ENCODE data around the gene ST7.

ST7 gene

DNA sequence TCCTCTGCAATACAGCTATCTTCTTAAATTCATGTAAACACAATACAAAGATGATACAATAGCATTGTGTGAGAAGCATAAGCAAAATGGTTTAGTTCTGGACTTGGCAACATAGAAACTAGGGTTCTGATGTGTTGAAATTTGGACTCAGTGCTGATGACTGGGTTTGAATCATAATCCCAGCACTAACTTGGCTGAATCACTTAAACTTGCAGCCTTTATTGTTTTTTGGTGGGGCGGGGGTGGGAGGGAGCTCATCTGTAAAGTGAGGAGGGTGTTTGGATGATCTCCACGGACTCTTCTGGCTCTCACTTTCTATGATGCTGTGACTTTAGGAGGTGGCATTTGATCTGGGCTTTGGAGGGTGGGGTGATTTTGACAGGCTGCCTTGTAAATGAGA lies 211.3 kb downstream of the ST7 start:
- H3K36me3 Mint-ChIP-seq (ENCODE audit: insufficient read depth): peaks cover 1% of the 10 kb centered on the region
- H3K4me3 Mint-ChIP-seq: no peak overlapping the region
- DNase-seq (ENCODE audit: low spot score in 2 of 2) (no peak), ATAC-seq (replicated peaks; ENCODE audit: extremely low read depth, poor library complexity, severe bottlenecking) (no peak)
- no peaks in the 10 kb centered on the region for H3K4me1 Mint-ChIP-seq
- no peaks in the 10 kb centered on the region for H3K9me3 Mint-ChIP-seq
- no peak overlapping the region for H3K27ac Mint-ChIP-seq (ENCODE audit: low read depth)
- H3K27me3 Mint-ChIP-seq: no peaks in the 10 kb centered on the region

DNA sequence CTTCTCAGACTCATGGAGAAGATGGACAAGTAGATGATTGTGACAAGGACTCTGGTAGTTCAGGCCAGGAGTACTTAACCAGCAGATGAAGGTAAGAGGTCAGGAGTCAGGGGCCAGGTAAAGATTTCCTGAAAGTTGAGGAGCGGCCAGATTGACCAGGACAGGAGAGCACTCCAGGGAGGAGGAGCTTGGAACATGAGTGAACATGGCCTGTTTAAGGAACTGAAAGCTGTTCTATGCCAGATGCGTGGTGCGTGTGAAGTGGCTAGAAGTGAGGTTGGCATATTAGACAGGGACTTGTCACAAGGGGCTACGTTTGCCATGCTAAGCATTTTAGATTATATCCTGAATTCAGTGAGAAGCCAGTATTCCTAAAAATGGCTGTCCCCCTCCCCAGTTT lies 212.4 kb downstream of the ST7 start:
- H3K9me3 Mint-ChIP-seq: no peaks in the 10 kb centered on the region
- ATAC-seq (replicated peaks; ENCODE audit: extremely low read depth, poor library complexity, severe bottlenecking) (no peak), DNase-seq (ENCODE audit: low spot score in 2 of 2) (no peak)
- no peaks in the 10 kb centered on the region for H3K27me3 Mint-ChIP-seq
- peaks cover 1% of the 10 kb centered on the region for H3K36me3 Mint-ChIP-seq (ENCODE audit: insufficient read depth)
- no peak overlapping the region for H3K4me3 Mint-ChIP-seq
- H3K27ac Mint-ChIP-seq (ENCODE audit: low read depth): no peak overlapping the region
- H3K4me1 Mint-ChIP-seq: no peaks in the 10 kb centered on the region

DNA sequence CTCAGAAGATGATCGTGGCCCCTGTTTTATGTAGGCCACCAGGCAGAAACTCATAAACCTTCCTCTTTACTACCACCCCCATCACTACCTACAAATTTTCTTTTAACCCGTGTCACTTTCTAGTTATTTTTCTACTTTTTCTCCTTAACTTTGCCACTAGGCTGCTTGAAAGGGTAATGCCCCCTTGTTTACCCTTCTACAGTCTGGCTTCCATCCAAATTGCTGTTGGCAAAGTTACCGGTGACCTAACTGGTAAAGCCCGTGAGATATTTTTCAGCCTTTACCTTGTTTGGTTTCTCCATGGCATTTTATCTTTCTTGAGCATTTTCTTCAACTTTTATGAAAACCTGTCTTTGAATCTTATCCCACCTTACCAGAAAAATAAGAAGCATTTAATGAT lies 216.6 kb downstream of the ST7 start:
- Mint-ChIP-seq H3K4me1 (no peaks in the 10 kb centered on the region), H3K27me3 (no peaks in the 10 kb centered on the region), H3K27ac (ENCODE audit: low read depth) (no peak overlapping the region), H3K4me3 (no peak overlapping the region), H3K9me3 (no peaks in the 10 kb centered on the region), H3K36me3 (ENCODE audit: insufficient read depth) (peaks cover 2% of the 10 kb centered on the region)
- ATAC-seq (replicated peaks; ENCODE audit: extremely low read depth, poor library complexity, severe bottlenecking) (no peak), DNase-seq (ENCODE audit: low spot score in 2 of 2) (no peak)

- Mint-ChIP-seq H3K27me3 (no peaks in the 10 kb centered on the region), H3K27ac (ENCODE audit: low read depth) (no peak overlapping the region), H3K4me1 (no peaks in the 10 kb centered on the region), H3K4me3 (no peak overlapping the region), H3K9me3 (no peaks in the 10 kb centered on the region), H3K36me3 (ENCODE audit: insufficient read depth) (peaks cover 2% of the 10 kb centered on the region)
- no peak for DNase-seq (ENCODE audit: low spot score in 2 of 2)
- ATAC-seq (replicated peaks; ENCODE audit: extremely low read depth, poor library complexity, severe bottlenecking): no peak
These were observed 217.8 kb downstream of the ST7 start for GRCh38 chr7:117171106-117171505.

DNA sequence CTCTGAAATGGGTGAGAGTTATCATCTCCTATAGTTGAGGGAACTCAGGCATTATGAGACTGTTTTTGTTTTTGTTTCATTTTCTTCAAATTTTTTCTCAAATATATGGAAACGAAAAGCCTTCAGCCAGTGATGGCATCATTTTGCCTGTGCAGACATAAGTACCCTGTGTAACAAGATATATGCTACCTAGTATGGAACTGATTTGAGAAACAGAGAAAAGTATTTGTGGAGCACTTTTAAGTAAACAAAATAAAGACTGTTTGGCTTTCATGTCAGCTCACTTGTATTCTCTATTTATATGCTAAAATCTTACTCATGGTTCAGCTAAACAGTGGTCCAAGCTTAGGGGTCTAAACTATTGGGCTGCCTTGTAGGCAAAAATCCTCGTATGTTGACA lies 219.0 kb downstream of the ST7 start:
- Mint-ChIP-seq H3K36me3 (ENCODE audit: insufficient read depth) (peaks cover 2% of the 10 kb centered on the region), H3K4me1 (no peaks in the 10 kb centered on the region), H3K27me3 (no peaks in the 10 kb centered on the region), H3K27ac (ENCODE audit: low read depth) (no peak overlapping the region), H3K4me3 (no peak overlapping the region), H3K9me3 (no peaks in the 10 kb centered on the region)
- no peak for ATAC-seq (replicated peaks; ENCODE audit: extremely low read depth, poor library complexity, severe bottlenecking)
- no peak for DNase-seq (ENCODE audit: low spot score in 2 of 2)

GRCh38 chr7:117173035-117173770 lies 219.9 kb downstream of the ST7 start:
- no peak overlapping the region for H3K27ac Mint-ChIP-seq (ENCODE audit: low read depth)
- DNase-seq (ENCODE audit: low spot score in 2 of 2) (no peak), ATAC-seq (replicated peaks; ENCODE audit: extremely low read depth, poor library complexity, severe bottlenecking) (no peak)
- H3K27me3 Mint-ChIP-seq: no peaks in the 10 kb centered on the region
- H3K4me3 Mint-ChIP-seq: no peak overlapping the region
- H3K4me1 Mint-ChIP-seq: no peaks in the 10 kb centered on the region
- H3K9me3 Mint-ChIP-seq: no peaks in the 10 kb centered on the region
- peaks cover 2% of the 10 kb centered on the region for H3K36me3 Mint-ChIP-seq (ENCODE audit: insufficient read depth)

- no peak overlapping the region for H3K4me3 Mint-ChIP-seq
- DNase-seq (ENCODE audit: low spot score in 2 of 2): no peak
- H3K27me3 Mint-ChIP-seq: no peaks in the 10 kb centered on the region
- H3K27ac Mint-ChIP-seq (ENCODE audit: low read depth): no peak overlapping the region
- no peak for ATAC-seq (replicated peaks; ENCODE audit: extremely low read depth, poor library complexity, severe bottlenecking)
- H3K9me3 Mint-ChIP-seq: no peaks in the 10 kb centered on the region
- peaks cover 2% of the 10 kb centered on the region for H3K36me3 Mint-ChIP-seq (ENCODE audit: insufficient read depth)
- no peaks in the 10 kb centered on the region for H3K4me1 Mint-ChIP-seq
These were observed 222.9 kb downstream of the ST7 start for GRCh38 chr7:117176206-117176605.

- Mint-ChIP-seq H3K9me3 (no peaks in the 10 kb centered on the region), H3K4me1 (no peaks in the 10 kb centered on the region), H3K36me3 (ENCODE audit: insufficient read depth) (no peaks in the 10 kb centered on the region), H3K27ac (ENCODE audit: low read depth) (no peak overlapping the region), H3K4me3 (no peak overlapping the region), H3K27me3 (no peaks in the 10 kb centered on the region)
- no peak for ATAC-seq (replicated peaks; ENCODE audit: extremely low read depth, poor library complexity, severe bottlenecking)
- DNase-seq (ENCODE audit: low spot score in 2 of 2): no peak
These were observed 225.3 kb downstream of the ST7 start for GRCh38 chr7:117178600-117178999.

DNA sequence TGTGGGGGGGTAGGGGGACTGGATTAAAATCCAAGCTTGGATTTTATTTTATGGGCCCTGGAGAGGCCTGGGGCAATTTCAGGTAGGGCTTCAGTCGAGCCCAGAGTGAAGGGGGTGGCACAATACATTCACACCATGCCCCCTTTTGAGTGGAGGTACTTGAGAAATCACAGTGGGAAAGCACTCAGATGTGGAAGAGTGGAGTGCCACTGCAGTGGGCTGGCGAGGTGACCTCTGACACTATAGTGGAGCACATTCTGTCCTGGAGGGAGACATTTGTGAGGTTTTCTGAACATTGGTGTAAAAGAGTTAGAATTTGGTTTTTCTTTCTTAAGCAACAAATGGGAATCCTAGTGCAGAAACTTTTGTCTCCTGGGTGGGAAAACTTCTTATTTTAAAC lies 226.4 kb downstream of the ST7 start:
- Mint-ChIP-seq H3K36me3 (ENCODE audit: insufficient read depth) (no peaks in the 10 kb centered on the region), H3K27ac (ENCODE audit: low read depth) (no peak overlapping the region), H3K27me3 (no peaks in the 10 kb centered on the region), H3K4me1 (no peaks in the 10 kb centered on the region), H3K9me3 (no peaks in the 10 kb centered on the region), H3K4me3 (no peak overlapping the region)
- ATAC-seq (replicated peaks; ENCODE audit: extremely low read depth, poor library complexity, severe bottlenecking) (no peak), DNase-seq (ENCODE audit: low spot score in 2 of 2) (no peak)

- no peaks in the 10 kb centered on the region for H3K4me1 Mint-ChIP-seq
- no peak overlapping the region for H3K27ac Mint-ChIP-seq (ENCODE audit: low read depth)
- H3K9me3 Mint-ChIP-seq: no peaks in the 10 kb centered on the region
- no peaks in the 10 kb centered on the region for H3K27me3 Mint-ChIP-seq
- ATAC-seq (replicated peaks; ENCODE audit: extremely low read depth, poor library complexity, severe bottlenecking): no peak
- no peaks in the 10 kb centered on the region for H3K36me3 Mint-ChIP-seq (ENCODE audit: insufficient read depth)
- H3K4me3 Mint-ChIP-seq: no peak overlapping the region
- DNase-seq (ENCODE audit: low spot score in 2 of 2): no peak
These were observed 230.4 kb downstream of the ST7 start for GRCh38 chr7:117183729-117184128.

DNA sequence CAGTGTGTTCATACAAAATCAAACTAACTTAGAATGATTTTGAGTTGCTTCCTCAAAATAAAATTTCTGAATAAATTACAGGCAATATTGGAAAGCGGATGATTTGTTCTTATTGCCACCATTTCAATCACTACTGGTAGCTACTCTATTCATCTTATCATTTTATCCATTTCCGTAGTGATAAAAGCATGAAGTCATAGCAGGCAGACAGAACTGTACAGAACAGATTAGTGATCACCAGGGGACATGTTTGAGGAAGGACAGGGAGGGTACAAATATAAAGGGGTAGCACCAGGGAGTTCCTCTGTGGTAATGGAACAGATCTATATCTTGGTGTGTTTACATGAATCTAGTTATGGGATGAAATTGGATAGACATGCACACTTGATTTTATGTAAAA lies 231.1 kb downstream of the ST7 start:
- ATAC-seq (replicated peaks; ENCODE audit: extremely low read depth, poor library complexity, severe bottlenecking): no peak
- Mint-ChIP-seq H3K9me3 (no peaks in the 10 kb centered on the region), H3K36me3 (ENCODE audit: insufficient read depth) (no peaks in the 10 kb centered on the region), H3K4me1 (no peaks in the 10 kb centered on the region), H3K27me3 (no peaks in the 10 kb centered on the region), H3K27ac (ENCODE audit: low read depth) (no peak overlapping the region), H3K4me3 (no peak overlapping the region)
- DNase-seq (ENCODE audit: low spot score in 2 of 2): no peak

DNA sequence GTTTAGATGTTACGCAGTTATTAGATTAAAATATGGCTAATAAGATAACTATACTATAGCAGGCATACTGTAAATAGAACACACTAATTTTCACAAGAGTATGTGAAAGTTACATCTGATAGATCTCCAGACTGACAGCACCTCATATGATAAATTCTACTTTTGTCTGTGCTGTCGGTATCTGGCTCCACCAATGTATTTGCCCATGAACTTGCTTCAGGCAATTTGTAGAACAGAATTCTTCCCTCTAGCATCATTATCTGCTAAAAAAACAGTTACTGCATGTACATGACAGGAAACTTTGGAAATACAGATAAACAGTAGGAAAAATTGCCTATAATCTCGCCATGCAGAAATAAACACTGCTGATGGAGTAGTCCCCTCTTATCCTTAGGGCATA lies 231.8 kb downstream of the ST7 start:
- no peak for ATAC-seq (replicated peaks; ENCODE audit: extremely low read depth, poor library complexity, severe bottlenecking)
- H3K4me3 Mint-ChIP-seq: no peak overlapping the region
- no peaks in the 10 kb centered on the region for H3K9me3 Mint-ChIP-seq

DNA sequence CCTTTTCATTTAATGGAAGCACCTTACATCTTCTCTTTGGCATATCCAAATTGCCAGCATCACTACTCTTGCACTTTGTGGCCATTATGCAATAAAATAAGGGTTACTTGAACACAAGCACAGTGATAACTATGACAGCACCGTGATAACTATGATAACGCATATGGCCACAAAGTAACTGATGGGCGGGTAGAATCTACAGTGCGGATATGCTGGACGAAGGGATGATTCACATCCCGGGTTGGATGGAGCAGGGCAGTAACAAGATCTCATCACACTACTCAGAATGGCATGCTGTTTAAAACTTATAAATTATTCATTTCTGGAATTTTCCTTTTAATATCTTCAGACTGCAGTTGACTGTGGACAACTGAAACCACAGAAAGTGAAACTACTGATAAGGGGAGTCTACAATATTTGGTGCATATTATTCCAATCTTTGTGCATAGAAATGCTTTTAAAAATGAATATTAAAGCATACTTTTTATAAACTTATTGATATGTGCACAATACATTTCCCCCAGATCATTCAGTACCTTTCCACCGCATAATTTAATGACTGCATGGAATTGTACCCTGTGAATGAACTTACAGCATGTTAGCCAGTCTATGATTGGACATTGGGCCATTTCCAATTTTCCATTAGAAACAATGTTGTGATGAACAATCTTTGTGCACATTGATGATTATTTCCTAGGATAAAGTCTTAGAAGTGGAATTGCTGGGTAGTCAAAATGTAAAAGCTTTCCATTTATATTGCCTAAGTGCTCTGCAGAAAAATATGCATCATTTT lies 233.1 kb downstream of the ST7 start:
- Mint-ChIP-seq H3K4me3 (no peak overlapping the region), H3K36me3 (ENCODE audit: insufficient read depth) (peaks cover 1% of the 10 kb centered on the region), H3K4me1 (no peaks in the 10 kb centered on the region), H3K27ac (ENCODE audit: low read depth) (no peak overlapping the region), H3K9me3 (no peaks in the 10 kb centered on the region), H3K27me3 (no peaks in the 10 kb centered on the region)
- no peak for ATAC-seq (replicated peaks; ENCODE audit: extremely low read depth, poor library complexity, severe bottlenecking)
- DNase-seq (ENCODE audit: low spot score in 2 of 2): no peak

More for the DNA sequence above, 231.8 kb downstream of the ST7 start:
- H3K4me1 Mint-ChIP-seq: no peaks in the 10 kb centered on the region
- no peaks in the 10 kb centered on the region for H3K27me3 Mint-ChIP-seq
- H3K27ac Mint-ChIP-seq (ENCODE audit: low read depth): no peak overlapping the region
- no peaks in the 10 kb centered on the region for H3K36me3 Mint-ChIP-seq (ENCODE audit: insufficient read depth)
- DNase-seq (ENCODE audit: low spot score in 2 of 2): no peak

Data from central memory CD8-positive, alpha-beta T cell (primary cell).